Immature natural killer cell (primary cell): ENCODE results near the gene PUS1. TPM values are rescaled to one million over a fixed set of nuclear protein-coding genes. Genes with fewer than 3 reads are reported as not detected.
A peak's percentile ranks its signal among the peaks of the same experiment; 100 is the strongest.
"Not testable (repeated sequence)": the region's sequence is repeated elsewhere in the genome, so short reads cannot be mapped to it uniquely, and the experiment has no call there.

Experiments used
- DNase-seq, 3 donors: peaks; one replicate each; pipeline ENCODE4 v3.0.0; 2022; ENCODE audit warnings: mixed read lengths in 1 of 3
- H3K27ac Mint-ChIP-seq, 6 donors: one replicate each; pipeline ENCODE4 v1.8.0; 2020; ENCODE audit warnings: mixed read lengths in 6 of 6, mild to moderate bottlenecking in 5 of 6, inconsistent platforms in 4 of 6, moderate library complexity in 3 of 6
- H3K27me3 Mint-ChIP-seq, 3 donors: one replicate each; pipeline ENCODE4 v1.8.0; 2020 to 2021; ENCODE audit warnings: low read depth in 3 of 3, mild to moderate bottlenecking in 3 of 3, mixed read lengths in 3 of 3, moderate library complexity in 3 of 3, inconsistent platforms in 1 of 3
- H3K36me3 Mint-ChIP-seq, 3 donors: one replicate each; pipeline ENCODE4 v1.8.0; 2020; ENCODE audit warnings: mixed read lengths in 3 of 3, inconsistent platforms in 2 of 3, mild to moderate bottlenecking in 2 of 3
- H3K4me1 Mint-ChIP-seq, 2 donors: one replicate each; pipeline ENCODE4 v1.8.0; 2020; ENCODE audit warnings: inconsistent platforms in 2 of 2, mild to moderate bottlenecking in 2 of 2, mixed read lengths in 2 of 2, moderate library complexity in 1 of 2
- H3K4me3 Mint-ChIP-seq, 5 donors: one replicate each; pipeline ENCODE4 v1.8.0; 2020; ENCODE audit warnings: mild to moderate bottlenecking in 5 of 5, mixed read lengths in 5 of 5, inconsistent platforms in 3 of 5, moderate library complexity in 3 of 5
- H3K9me3 Mint-ChIP-seq, 6 donors: one replicate each; pipeline ENCODE4 v1.8.0; 2020; ENCODE audit warnings: mild to moderate bottlenecking in 6 of 6, mixed read lengths in 6 of 6, inconsistent platforms in 4 of 6, moderate library complexity in 3 of 6
- polyA plus RNA-seq, 3 donors: library from polyadenylated mRNA; unstranded; fragments of 300-500 nt; fragmentation: Illumina TruSeq; gene quantifications; one replicate each; pipeline ENCODE4 v1.2.3, GENCODE V29; 2021

PUS1 gene
- polyA plus RNA-seq, 3 donors from 2014 or later = 4.4 to 14.5 (median 6.2) TPM

GRCh38 chr12:131942671-131943070 lies 13.6 kb downstream of the PUS1 start:
- no peaks in the 10 kb centered on the region for H3K9me3 Mint-ChIP-seq
- H3K4me3 Mint-ChIP-seq = no peak overlapping the region
- H3K36me3 Mint-ChIP-seq = peaks cover 0 to 21% (median 5%) of the 10 kb centered on the region in 3 donors
- no peak for DNase-seq
- peaks cover 0 to 3% (median 3%) of the 10 kb centered on the region in 3 donors for H3K27me3 Mint-ChIP-seq
- H3K27ac Mint-ChIP-seq = peak overlapping the region in 1 of 6 donors; percentile 24
- peaks cover 5% of the 10 kb centered on the region in 2 donors for H3K4me1 Mint-ChIP-seq

GRCh38 chr12:131943389-131943788 lies 14.3 kb downstream of the PUS1 start:
- H3K9me3 Mint-ChIP-seq = no peaks in the 10 kb centered on the region
- peaks cover 12 to 13% of the 10 kb centered on the region in 2 donors for H3K4me1 Mint-ChIP-seq
- H3K36me3 Mint-ChIP-seq = peaks cover 0 to 17% (median 0%) of the 10 kb centered on the region in 3 donors
- H3K4me3 Mint-ChIP-seq = no peak overlapping the region
- no peak overlapping the region for H3K27ac Mint-ChIP-seq
- no peak for DNase-seq
- H3K27me3 Mint-ChIP-seq = peaks cover 0 to 3% (median 1%) of the 10 kb centered on the region in 3 donors

DNA sequence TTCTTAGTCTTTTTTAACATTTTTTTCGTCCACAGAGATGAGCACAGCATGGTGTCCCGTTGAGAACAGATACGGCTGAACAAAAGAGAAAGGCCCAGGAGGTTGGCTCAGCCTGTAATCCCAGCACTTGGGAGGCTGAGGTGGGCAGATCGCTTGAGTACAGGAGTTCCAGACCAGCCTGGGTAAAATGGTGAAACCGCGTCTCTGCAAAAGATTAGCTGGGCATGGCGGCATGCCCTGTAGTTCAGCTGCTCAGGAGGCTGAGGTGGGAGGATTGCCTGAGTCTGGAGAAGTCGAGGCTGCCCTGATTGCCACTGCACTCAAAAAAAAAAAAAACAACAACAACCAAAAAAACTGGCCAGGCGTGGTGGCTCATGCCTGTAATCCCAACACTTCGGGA lies 14.8 kb downstream of the PUS1 start:
- H3K4me3 Mint-ChIP-seq = no peak overlapping the region
- no peaks in the 10 kb centered on the region for H3K9me3 Mint-ChIP-seq
- H3K27me3 Mint-ChIP-seq = peaks cover 0 to 4% (median 3%) of the 10 kb centered on the region in 3 donors
- H3K27ac Mint-ChIP-seq = no peak overlapping the region
- peaks cover 0 to 17% (median 0%) of the 10 kb centered on the region in 3 donors for H3K36me3 Mint-ChIP-seq
- DNase-seq = no peak
- H3K4me1 Mint-ChIP-seq = peaks cover 17% of the 10 kb centered on the region in 2 donors

DNA sequence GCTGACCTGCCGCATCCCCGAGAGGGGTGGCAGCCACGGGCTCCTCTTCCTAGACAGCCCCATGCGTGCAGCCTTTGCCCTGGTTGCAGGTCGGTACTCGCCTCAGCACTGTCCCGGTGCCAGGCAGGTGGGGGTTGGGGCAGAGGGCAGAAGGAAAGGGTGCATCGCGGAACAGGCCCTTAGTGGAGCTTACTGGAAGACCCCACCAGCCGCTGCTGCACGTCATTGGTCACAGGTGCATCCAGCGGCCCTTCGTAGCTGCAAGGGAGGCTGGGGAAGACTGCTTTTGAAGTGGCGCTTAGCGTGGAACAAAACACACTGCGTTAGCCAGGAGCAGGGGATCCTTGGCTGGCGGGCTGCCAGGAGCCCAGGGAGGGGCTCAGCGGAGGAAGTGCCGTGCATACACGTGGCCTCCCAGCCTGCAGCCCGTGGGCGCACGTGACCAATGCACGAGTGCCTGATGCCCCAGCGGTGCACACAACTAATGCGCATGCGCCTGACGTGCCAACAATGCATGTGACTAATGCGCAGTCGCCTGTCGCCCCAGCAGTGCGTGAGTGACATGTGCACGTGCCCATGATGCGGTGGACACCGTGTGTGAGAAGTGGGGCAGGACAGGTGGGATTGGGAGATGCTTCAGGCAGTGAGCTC lies 15.7 kb downstream of the PUS1 start:
- H3K4me1 Mint-ChIP-seq = peaks cover 21 to 23% of the 10 kb centered on the region in 2 donors
- peak overlapping the region in 1 of 6 donors; percentile 53 for H3K27ac Mint-ChIP-seq
- H3K9me3 Mint-ChIP-seq = no peaks in the 10 kb centered on the region
- H3K27me3 Mint-ChIP-seq = peaks cover 0 to 7% (median 3%) of the 10 kb centered on the region in 3 donors
- DNase-seq = no peak
- H3K36me3 Mint-ChIP-seq = peaks cover 0 to 16% (median 0%) of the 10 kb centered on the region in 3 donors
- no peak overlapping the region for H3K4me3 Mint-ChIP-seq

- H3K4me1 Mint-ChIP-seq = peaks cover 25 to 29% of the 10 kb centered on the region in 2 donors
- no peak for DNase-seq
- no peak overlapping the region for H3K27ac Mint-ChIP-seq
- peaks cover 0 to 6% (median 0%) of the 10 kb centered on the region in 3 donors for H3K36me3 Mint-ChIP-seq
- no peaks in the 10 kb centered on the region for H3K9me3 Mint-ChIP-seq
- H3K4me3 Mint-ChIP-seq = no peak overlapping the region
- peaks cover 4 to 18% (median 5%) of the 10 kb centered on the region in 3 donors for H3K27me3 Mint-ChIP-seq
These were observed 17.7 kb downstream of the PUS1 start for GRCh38 chr12:131946757-131947156.

DNA sequence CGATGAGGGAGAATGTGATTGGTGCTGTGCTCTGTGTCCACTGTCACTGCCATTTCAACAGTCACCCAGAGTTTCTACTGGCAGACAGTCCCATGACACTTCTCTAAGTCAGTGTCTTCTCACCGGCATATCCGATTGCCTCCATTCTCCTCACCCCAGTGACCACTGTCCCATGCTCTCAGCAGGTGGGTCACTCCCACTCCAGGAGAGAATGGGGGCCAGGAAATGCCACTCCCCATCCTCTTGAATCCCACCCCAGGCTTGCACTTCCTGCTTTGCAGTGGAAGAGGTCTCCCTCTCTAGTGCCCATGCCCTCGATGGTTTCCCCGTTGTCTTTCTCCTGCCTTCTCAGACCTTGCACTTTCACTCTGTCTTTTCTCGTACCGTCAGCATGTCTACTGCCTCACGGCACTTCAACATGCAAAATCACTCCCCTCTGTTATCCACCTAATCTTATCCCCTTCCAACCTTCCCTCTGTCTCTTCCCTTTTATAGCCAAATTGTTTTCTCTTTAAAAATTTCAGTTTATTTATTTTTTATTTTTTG lies 18.5 kb downstream of the PUS1 start:
- H3K36me3 Mint-ChIP-seq = peaks cover 0 to 6% (median 0%) of the 10 kb centered on the region in 3 donors
- peaks cover 4 to 18% (median 5%) of the 10 kb centered on the region in 3 donors for H3K27me3 Mint-ChIP-seq
- no peaks in the 10 kb centered on the region for H3K9me3 Mint-ChIP-seq
- peaks cover 28 to 32% of the 10 kb centered on the region in 2 donors for H3K4me1 Mint-ChIP-seq
- peak overlapping the region; percentile 68 to 95 (median 86) for H3K27ac Mint-ChIP-seq
- DNase-seq = no peak
- peak overlapping the region in 3 of 5 donors; percentile 7 to 85 (median 9) for H3K4me3 Mint-ChIP-seq

DNA sequence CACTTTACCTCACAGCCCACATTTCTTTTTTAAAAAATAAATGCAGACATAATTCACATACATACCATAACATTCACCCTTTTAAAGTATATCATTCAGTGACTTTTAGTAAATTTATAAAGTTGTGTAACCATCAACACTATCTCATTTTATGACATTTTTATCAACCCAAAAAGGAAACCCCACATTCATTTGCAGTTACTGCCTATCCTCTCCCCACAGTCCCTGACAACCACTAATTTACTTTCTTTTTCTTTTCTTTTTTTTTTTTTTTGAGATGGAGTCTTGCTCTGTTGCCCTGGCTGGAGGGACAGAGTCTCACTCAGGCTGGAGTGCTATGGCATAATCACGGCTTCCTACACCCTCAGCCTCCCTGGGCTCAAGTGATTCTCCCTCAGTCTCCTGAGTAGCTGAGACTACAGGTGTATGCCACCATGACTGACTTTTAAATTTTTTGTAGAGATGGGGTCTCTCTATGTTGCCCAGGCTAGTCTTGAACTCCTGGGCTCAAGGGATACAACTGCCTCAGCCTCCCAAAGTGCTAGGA lies 19.2 kb downstream of the PUS1 start:
- H3K27me3 Mint-ChIP-seq = peaks cover 4 to 16% (median 5%) of the 10 kb centered on the region in 3 donors
- DNase-seq = peak in 1 of 3 donors; percentile 7
- H3K4me3 Mint-ChIP-seq = peak overlapping the region; percentile 80 to 86 (median 85)
- H3K4me1 Mint-ChIP-seq = peaks cover 35 to 39% of the 10 kb centered on the region in 2 donors
- peaks cover 0 to 6% (median 0%) of the 10 kb centered on the region in 3 donors for H3K36me3 Mint-ChIP-seq
- no peaks in the 10 kb centered on the region for H3K9me3 Mint-ChIP-seq
- peak overlapping the region; percentile 79 to 95 (median 86) for H3K27ac Mint-ChIP-seq

GRCh38 chr12:131948713-131949430 lies 19.8 kb downstream of the PUS1 start:
- peak overlapping the region; percentile 79 to 95 (median 90) for H3K27ac Mint-ChIP-seq
- H3K36me3 Mint-ChIP-seq, H3K9me3 Mint-ChIP-seq: not testable (repeated sequence)
- H3K4me3 Mint-ChIP-seq = peak overlapping the region; percentile 80 to 86 (median 85)
- peaks cover 4 to 16% (median 5%) of the 10 kb centered on the region in 3 donors for H3K27me3 Mint-ChIP-seq
- peak in 2 of 3 donors; percentile 26 to 28 for DNase-seq
- peaks cover 39 to 45% of the 10 kb centered on the region in 2 donors for H3K4me1 Mint-ChIP-seq

- peak; percentile 93 to 94 (median 93) for DNase-seq
- peaks cover 39 to 49% of the 10 kb centered on the region in 2 donors for H3K4me1 Mint-ChIP-seq
- peaks cover 4 to 16% (median 5%) of the 10 kb centered on the region in 3 donors for H3K27me3 Mint-ChIP-seq
- H3K27ac Mint-ChIP-seq = peak within 1 kb of the TSS; percentile 79 to 95 (median 93)
- H3K9me3 Mint-ChIP-seq = no peaks in the 10 kb centered on the region
- H3K4me3 Mint-ChIP-seq = peak within 1 kb of the TSS; percentile 87 to 93 (median 91)
- no peaks in the 10 kb centered on the region for H3K36me3 Mint-ChIP-seq
These were observed 20.5 kb downstream of the PUS1 start, which contains the start of gene EP400 for GRCh38 chr12:131949431-131950181. TSS of gene EP400 (plus strand) at chr12:131949942. CDS start at chr12:131960620, 10,678 bp downstream.

GRCh38 chr12:131950182-131950913 lies 21.3 kb downstream of the PUS1 start:
- H3K27ac Mint-ChIP-seq = peak overlapping the region; percentile 76 to 95 (median 86)
- peaks cover 42 to 49% of the 10 kb centered on the region in 2 donors for H3K4me1 Mint-ChIP-seq
- H3K27me3 Mint-ChIP-seq = peaks cover 4 to 16% (median 5%) of the 10 kb centered on the region in 3 donors
- H3K36me3 Mint-ChIP-seq = no peaks in the 10 kb centered on the region
- H3K9me3 Mint-ChIP-seq = no peaks in the 10 kb centered on the region
- no peak for DNase-seq
- H3K4me3 Mint-ChIP-seq = peak overlapping the region; percentile 87 to 93 (median 91)

DNA sequence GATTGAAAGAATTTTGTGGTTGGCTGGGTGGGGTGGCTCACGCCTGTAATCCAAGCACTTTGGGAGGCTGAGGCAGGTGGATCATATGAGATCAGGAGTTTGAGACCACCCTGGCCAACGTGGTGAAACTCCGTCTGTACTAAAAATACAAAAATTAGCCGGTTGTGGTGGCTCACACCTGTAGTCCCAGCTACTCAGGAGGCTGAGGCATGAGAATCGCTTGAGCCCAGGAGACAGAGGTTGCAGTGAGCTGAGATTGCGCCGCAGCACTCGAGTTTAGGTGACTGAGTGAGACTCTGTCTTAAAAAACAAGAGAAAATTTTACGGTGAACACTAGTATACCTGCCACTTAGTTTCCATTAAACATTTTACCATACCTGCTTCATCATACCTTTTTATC lies 24.7 kb downstream of the PUS1 start:
- H3K4me3 Mint-ChIP-seq, H3K27ac Mint-ChIP-seq: not testable (repeated sequence)
- H3K4me1 Mint-ChIP-seq = peaks cover 46 to 60% of the 10 kb centered on the region in 2 donors

DNA sequence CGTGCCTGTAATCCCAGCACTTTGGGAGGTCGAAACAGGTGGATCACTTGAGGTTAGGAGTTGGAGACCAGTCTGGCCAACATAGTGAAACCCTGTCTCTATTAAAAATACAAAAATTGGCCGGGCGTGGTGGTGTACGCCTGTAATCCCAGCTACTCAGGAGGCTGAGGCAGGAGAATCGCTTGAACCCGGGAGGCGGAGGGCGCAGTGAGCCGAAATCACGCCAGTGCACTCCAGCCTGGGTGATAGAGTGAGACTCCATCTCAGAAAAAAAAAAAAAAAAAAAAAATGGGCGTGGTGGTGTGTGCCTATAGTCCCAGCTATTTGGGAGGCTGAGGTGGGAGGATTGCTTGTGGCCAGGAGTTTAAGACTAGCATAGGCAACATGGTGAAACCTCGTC lies 25.4 kb downstream of the PUS1 start:
- peaks cover 49 to 60% of the 10 kb centered on the region in 2 donors for H3K4me1 Mint-ChIP-seq
- H3K9me3 Mint-ChIP-seq, H3K4me3 Mint-ChIP-seq, DNase-seq, H3K36me3 Mint-ChIP-seq: not testable (repeated sequence)
- H3K27me3 Mint-ChIP-seq = peaks cover 2 to 13% (median 6%) of the 10 kb centered on the region in 3 donors
- peak overlapping the region in 1 of 6 donors; percentile 28 for H3K27ac Mint-ChIP-seq

More for the DNA sequence above, 24.7 kb downstream of the PUS1 start:
- not testable (repeated sequence) for H3K36me3 Mint-ChIP-seq, H3K9me3 Mint-ChIP-seq, DNase-seq
- peaks cover 2 to 14% (median 6%) of the 10 kb centered on the region in 3 donors for H3K27me3 Mint-ChIP-seq
